NB4 (cell line): ENCODE measurements around the gene ATP9B.

Source experiments
- CTCF ChIP-seq: IDR thresholded peaks from one replicate; pipeline ENCODE4 v1.5.1; 2012; ENCODE audit warnings: low read depth, low read length
- MAX ChIP-seq: IDR thresholded peaks from 2 replicates; pipeline ENCODE4 v1.6.1; 2011; ENCODE audit warnings: low read depth, low read length
- MYC ChIP-seq: IDR thresholded peaks from 2 replicates; pipeline ENCODE4 v1.6.1; 2011; ENCODE audit warnings: low read depth, low read length
- POLR2A ChIP-seq: IDR thresholded peaks from 2 replicates; pipeline ENCODE4 v1.6.1; 2011; ENCODE audit warnings: mild to moderate bottlenecking; ENCODE audit not compliant: insufficient read length; ENCODE audit errors: extremely low read depth

GRCh38 chr18:79067611-79068010 lies 1.6 kb upstream of the ATP9B start:
- TF ChIP-seq CTCF (no peak), MAX (no peak), POLR2A (no peak), MYC (no peak)
